Glomerular endothelial cell (primary cell): Measurements from ENCODE around the gene MRPL27. TPM values are rescaled to one million over a fixed set of nuclear protein-coding genes. Genes with fewer than 3 reads are reported as not detected.
"Not testable (repeated sequence)": the region's sequence is repeated elsewhere in the genome, so short reads cannot be mapped to it uniquely, and the experiment has no call there.

Experiments used
- DNase-seq: peaks from one replicate; pipeline ENCODE4 v3.0.0-alpha.2; 2011; ENCODE audit warnings: low read depth, low spot score; ENCODE audit errors: extremely low read depth
- total RNA-seq: library from RNA; depleted of rRNA; stranded (reverse); fragments of >200 nt; gene quantifications from 2 replicates; pipeline ENCODE4 v1.2.3, GENCODE V29; 2015

Gene MRPL27
- total RNA-seq, result 53.6 and 57.3 TPM in 2 replicates

GRCh38 chr17:50372758-50373556 lies at the start of gene MRPL27, which contains the start of gene EME1:
MRPL27 (minus strand) TSS chr17:50373184; CDS start chr17:50373170, 14 bp downstream.
EME1 (plus strand) TSS chr17:50373229; CDS start chr17:50375209, 1,980 bp downstream.
- peak; percentile 61 for DNase-seq

GRCh38 chr17:50422738-50423137 lies 49.8 kb upstream of the MRPL27 start:
- no peak for DNase-seq

GRCh38 chr17:50421308-50422051 lies 48.5 kb upstream of the MRPL27 start:
- DNase-seq, result no peak

- DNase-seq, result no peak
Measured at GRCh38 chr17:50420419-50421112, 47.6 kb upstream of the MRPL27 start.

- DNase-seq, result not testable (repeated sequence)
Measured at GRCh38 chr17:50419577-50419976, 46.6 kb upstream of the MRPL27 start.

- DNase-seq, result no peak
Measured at GRCh38 chr17:50414808-50415207, 41.8 kb upstream of the MRPL27 start.

GRCh38 chr17:50412188-50412732 lies 39.3 kb upstream of the MRPL27 start:
- DNase-seq, result no peak

GRCh38 chr17:50407921-50408320 lies 34.9 kb upstream of the MRPL27 start:
- no peak for DNase-seq

GRCh38 chr17:50406578-50406977 lies 33.6 kb upstream of the MRPL27 start:
- no peak for DNase-seq

- not testable (repeated sequence) for DNase-seq
Measured at GRCh38 chr17:50405351-50405750, 32.4 kb upstream of the MRPL27 start.

GRCh38 chr17:50399591-50399990 lies 26.6 kb upstream of the MRPL27 start:
- DNase-seq, result not testable (repeated sequence)

GRCh38 chr17:50398672-50399071 lies 25.7 kb upstream of the MRPL27 start:
- not testable (repeated sequence) for DNase-seq

- DNase-seq, result no peak
Measured at GRCh38 chr17:50397919-50398285, 24.9 kb upstream of the MRPL27 start.

GRCh38 chr17:50397111-50397918 lies 24.3 kb upstream of the MRPL27 start, which contains the start of gene LRRC59:
LRRC59 (minus strand) TSS chr17:50397523; CDS start chr17:50397317, 206 bp downstream.
- DNase-seq, result no peak

GRCh38 chr17:50396261-50397110 lies 23.5 kb upstream of the MRPL27 start:
- DNase-seq, result no peak

GRCh38 chr17:50394711-50395110 lies 21.7 kb upstream of the MRPL27 start:
- DNase-seq, result no peak

GRCh38 chr17:50393700-50394099 lies 20.7 kb upstream of the MRPL27 start:
- no peak for DNase-seq

- DNase-seq, result no peak
Measured at GRCh38 chr17:50392621-50393020, 19.6 kb upstream of the MRPL27 start.

GRCh38 chr17:50389534-50389933 lies 16.6 kb upstream of the MRPL27 start:
- DNase-seq, result no peak
